ENCODE data around the gene MORC3.
"Not testable (repeated sequence)": the region's sequence is repeated elsewhere in the genome, so short reads cannot be mapped to it uniquely, and the experiment has no call there.

Gene MORC3

GRCh38 chr21:36297406-36297937 is 22.5 kb upstream of the MORC3 start:
- H3K4me3 ChIP-seq (replicated peaks in 1 of 2; ENCODE audit: low read depth in 2 of 2, low read length in 2 of 2) = no peak overlapping the region
- no peak for TF ChIP-seq CTCF (IDR thresholded peaks at IDR 0.05; ENCODE audit: low read depth, low read length)
- DNase-seq (ENCODE audit: low read depth in 2 of 2) = no peak

- no peak overlapping the region for H3K4me3 ChIP-seq (replicated peaks in 1 of 2; ENCODE audit: low read depth in 2 of 2, low read length in 2 of 2)
- DNase-seq (ENCODE audit: low read depth in 2 of 2) = peak in 1 of 2 donors; percentile 17
- TF ChIP-seq CTCF (IDR thresholded peaks at IDR 0.05; ENCODE audit: low read depth, low read length) = no peak
Observed at GRCh38 chr21:36297938-36298572, 21.9 kb upstream of the MORC3 start.

GRCh38 chr21:36306872-36307534 is 13.0 kb upstream of the MORC3 start:
- no peak overlapping the region for H3K4me3 ChIP-seq (replicated peaks in 1 of 2; ENCODE audit: low read depth in 2 of 2, low read length in 2 of 2)
- TF ChIP-seq CTCF (IDR thresholded peaks at IDR 0.05; ENCODE audit: low read depth, low read length) = no peak
- no peak for DNase-seq (ENCODE audit: low read depth in 2 of 2)

GRCh38 chr21:36310016-36310415 is 10.0 kb upstream of the MORC3 start:
- H3K4me3 ChIP-seq (replicated peaks in 1 of 2; ENCODE audit: low read depth in 2 of 2, low read length in 2 of 2) = no peak overlapping the region
- DNase-seq (ENCODE audit: low read depth in 2 of 2) = no peak
- no peak for TF ChIP-seq CTCF (IDR thresholded peaks at IDR 0.05; ENCODE audit: low read depth, low read length)

- not testable (repeated sequence) for H3K4me3 ChIP-seq (replicated peaks in 1 of 2; ENCODE audit: low read depth in 2 of 2, low read length in 2 of 2); DNase-seq (ENCODE audit: low read depth in 2 of 2)
Observed at GRCh38 chr21:36313446-36313845, 6.6 kb upstream of the MORC3 start.

- not testable (repeated sequence) for H3K4me3 ChIP-seq (replicated peaks in 1 of 2; ENCODE audit: low read depth in 2 of 2, low read length in 2 of 2); DNase-seq (ENCODE audit: low read depth in 2 of 2)
Observed at GRCh38 chr21:36316045-36316444, 4.0 kb upstream of the MORC3 start.

GRCh38 chr21:36316872-36317484 is 3.0 kb upstream of the MORC3 start:
- no peak for DNase-seq (ENCODE audit: low read depth in 2 of 2)
- no peak for TF ChIP-seq CTCF (IDR thresholded peaks at IDR 0.05; ENCODE audit: low read depth, low read length)
- H3K4me3 ChIP-seq (replicated peaks in 1 of 2; ENCODE audit: low read depth in 2 of 2, low read length in 2 of 2) = no peak overlapping the region

- H3K4me3 ChIP-seq (replicated peaks in 1 of 2; ENCODE audit: low read depth in 2 of 2, low read length in 2 of 2) = peak overlapping the region; percentile 80 to 84
- DNase-seq (ENCODE audit: low read depth in 2 of 2) = not testable (repeated sequence)
Observed at GRCh38 chr21:36319406-36319766, 611 bp upstream of the MORC3 start.

Data from cardiac fibroblast (primary cell).